AG04449 (cell line): ENCODE results near the gene AFMID.

ENCODE experiments used
- CTCF ChIA-PET: fragments of 350-600 bp; formaldehyde crosslinking; extraction: SDS; loops from one replicate; lab custom pipeline; 2021; ENCODE audit warnings: antibody characterized with exemption; lab: Yijun Ruan, JAX
- POLR2A ChIA-PET: fragments of 400-600, 350-600 bp; formaldehyde crosslinking; extraction: SDS; loops from one replicate; lab custom pipeline; 2020; ENCODE audit warnings: antibody characterized with exemption, inconsistent platforms; lab: Yijun Ruan, JAX
- DNase-seq: peaks from one replicate; pipeline ENCODE4 v3.0.0-alpha.2; 2010; ENCODE audit warnings: low read depth, low spot score
- H3K4me3 ChIP-seq: 2 replicates; pipeline ENCODE4 v1.5.1; 2011; ENCODE audit warnings: low read depth, mild to moderate bottlenecking, control low read depth, low read length
- TF ChIP-seq, protein P1 (sequence below): IDR thresholded peaks from one replicate; pipeline ENCODE4 v1.5.1; 2011; ENCODE audit warnings: mild to moderate bottlenecking, moderate library complexity, low read length, control low read depth, inconsistent platforms; ENCODE audit not compliant: insufficient read depth; ENCODE audit errors: missing control alignments

Gene AFMID

DNA sequence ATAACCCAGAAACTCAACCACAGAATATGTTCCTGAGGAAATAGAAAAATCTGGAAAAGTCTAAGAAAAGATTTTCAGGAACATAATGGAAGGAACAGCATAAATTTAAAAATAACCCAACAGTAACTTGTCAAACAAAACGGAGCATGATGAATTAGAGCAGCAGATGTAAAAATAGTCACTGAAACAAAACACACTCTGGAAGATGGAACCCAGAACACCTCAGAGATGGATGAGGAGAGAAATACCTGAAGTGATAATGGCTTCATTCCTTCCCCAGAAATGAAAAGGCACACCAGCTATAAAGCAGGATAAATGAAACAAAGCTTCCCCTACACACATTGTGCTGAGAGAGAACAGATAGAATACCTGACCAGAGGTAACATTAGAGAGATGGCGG, 6.7 kb upstream of the AFMID start:
- TF ChIP-seq, protein P1, sequence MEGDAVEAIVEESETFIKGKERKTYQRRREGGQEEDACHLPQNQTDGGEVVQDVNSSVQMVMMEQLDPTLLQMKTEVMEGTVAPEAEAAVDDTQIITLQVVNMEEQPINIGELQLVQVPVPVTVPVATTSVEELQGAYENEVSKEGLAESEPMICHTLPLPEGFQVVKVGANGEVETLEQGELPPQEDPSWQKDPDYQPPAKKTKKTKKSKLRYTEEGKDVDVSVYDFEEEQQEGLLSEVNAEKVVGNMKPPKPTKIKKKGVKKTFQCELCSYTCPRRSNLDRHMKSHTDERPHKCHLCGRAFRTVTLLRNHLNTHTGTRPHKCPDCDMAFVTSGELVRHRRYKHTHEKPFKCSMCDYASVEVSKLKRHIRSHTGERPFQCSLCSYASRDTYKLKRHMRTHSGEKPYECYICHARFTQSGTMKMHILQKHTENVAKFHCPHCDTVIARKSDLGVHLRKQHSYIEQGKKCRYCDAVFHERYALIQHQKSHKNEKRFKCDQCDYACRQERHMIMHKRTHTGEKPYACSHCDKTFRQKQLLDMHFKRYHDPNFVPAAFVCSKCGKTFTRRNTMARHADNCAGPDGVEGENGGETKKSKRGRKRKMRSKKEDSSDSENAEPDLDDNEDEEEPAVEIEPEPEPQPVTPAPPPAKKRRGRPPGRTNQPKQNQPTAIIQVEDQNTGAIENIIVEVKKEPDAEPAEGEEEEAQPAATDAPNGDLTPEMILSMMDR = no peak
- ChIA-PET POLR2A (no interaction called here), CTCF (interaction anchor here (1.1 to 2.1 kb wide), 3 partner anchors 9 to 162 kb away, joined by 3 to 5 read pairs (median 5); no protein-coding TSS in a partner anchor)
- DNase-seq = no peak
- no peak overlapping the region for H3K4me3 ChIP-seq

DNA sequence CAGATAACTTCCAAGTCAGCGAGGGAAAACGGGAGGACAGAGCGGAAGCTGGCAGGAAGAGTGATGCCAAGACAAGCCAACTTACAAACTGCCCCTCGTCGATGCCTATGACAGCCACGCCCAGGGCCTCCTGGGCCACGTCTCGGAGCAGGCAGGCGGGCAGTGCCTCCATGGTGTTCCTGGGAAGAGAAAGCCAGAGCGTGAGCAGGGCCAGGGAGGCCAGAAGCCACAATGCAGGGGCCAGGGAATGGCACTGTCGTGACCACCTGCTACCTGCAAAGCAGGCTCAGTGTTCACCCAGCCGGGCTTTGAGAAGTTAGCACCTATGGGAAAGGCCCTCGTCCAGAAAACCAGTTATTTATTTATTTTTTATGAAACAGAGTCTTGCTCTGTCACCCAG, 4.7 kb upstream of the AFMID start:
- CTCF ChIA-PET = interaction anchor here (0.6 to 7.3 kb wide), 2 partner anchors 8 to 46 kb away, joined by 3 to 119 read pairs; no protein-coding TSS in a partner anchor
- POLR2A ChIA-PET = no interaction called here

GRCh38 chr17:78183916-78184315, 3.2 kb upstream of the AFMID start:
- DNase-seq = no peak
- TF ChIP-seq, protein P1 = no peak
- H3K4me3 ChIP-seq = no peak overlapping the region
- ChIA-PET POLR2A (no interaction called here), CTCF (interaction anchor here (1.7 to 7.3 kb wide), 4 partner anchors 10 to 165 kb away, joined by 4 to 119 read pairs (median 8); no protein-coding TSS in a partner anchor)

More for the DNA sequence above, 4.7 kb upstream of the AFMID start:
- no peak overlapping the region for H3K4me3 ChIP-seq
- TF ChIP-seq, protein P1 = no peak
- DNase-seq = no peak

GRCh38 chr17:78184351-78184750, 2.8 kb upstream of the AFMID start:
- no peak overlapping the region for H3K4me3 ChIP-seq
- POLR2A ChIA-PET = no interaction called here
- CTCF ChIA-PET = interaction anchor here (1.7 to 7.3 kb wide), 4 partner anchors 10 to 165 kb away, joined by 4 to 119 read pairs (median 8); no protein-coding TSS in a partner anchor
- DNase-seq = no peak
- TF ChIP-seq, protein P1 = no peak

GRCh38 chr17:78184868-78185267, 2.3 kb upstream of the AFMID start:
- TF ChIP-seq, protein P1 = no peak
- ChIA-PET CTCF (interaction anchor here (1.7 to 7.3 kb wide), 6 partner anchors 11 to 166 kb away, joined by 4 to 119 read pairs (median 12); no protein-coding TSS in a partner anchor), POLR2A (no interaction called here)
- no peak for DNase-seq
- no peak overlapping the region for H3K4me3 ChIP-seq

- DNase-seq = no peak
- TF ChIP-seq, protein P1 = no peak
- ChIA-PET CTCF (interaction anchor here (0.6 to 7.3 kb wide), 29 partner anchors 11 to 1413 kb away, joined by 3 to 119 read pairs (median 4); no protein-coding TSS in a partner anchor), POLR2A (interaction anchor here (1.0 to 1.1 kb wide), 2 partner anchors 19 to 24 kb away, joined by 3 to 4 read pairs; no protein-coding TSS in a partner anchor)
- H3K4me3 ChIP-seq = peak overlapping the region; percentile 87
Measured at GRCh38 chr17:78185981-78186691, 1.0 kb upstream of the AFMID start.
